ENCODE measurements around the gene TGOLN2.
"Not testable (repeated sequence)": the region's sequence is repeated elsewhere in the genome, so short reads cannot be mapped to it uniquely, and the experiment has no call there.

TGOLN2 gene

DNA sequence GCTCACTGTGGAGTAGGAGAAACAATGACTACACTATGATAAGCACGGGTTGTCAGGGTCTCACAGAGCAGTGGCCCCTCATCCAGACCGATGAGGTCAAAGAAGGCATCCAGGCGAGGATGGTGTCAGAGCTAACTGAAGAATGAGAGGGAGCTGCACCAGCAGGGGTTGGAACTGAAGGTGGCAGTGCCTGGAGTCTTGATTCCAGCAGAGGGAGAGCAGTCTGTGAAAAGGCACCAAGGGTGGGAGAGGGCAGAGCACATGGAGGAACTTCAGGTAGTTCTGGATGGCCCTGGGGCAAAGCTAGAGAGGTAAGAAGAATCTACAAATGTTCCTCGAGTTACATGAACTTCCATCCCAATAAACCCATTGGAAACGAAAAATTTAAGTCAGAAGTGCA is 39.4 kb upstream of the TGOLN2 start:
- H3K4me3 ChIP-seq (ENCODE audit: low read depth, low read length): no peak overlapping the region
- TF ChIP-seq, protein P1, sequence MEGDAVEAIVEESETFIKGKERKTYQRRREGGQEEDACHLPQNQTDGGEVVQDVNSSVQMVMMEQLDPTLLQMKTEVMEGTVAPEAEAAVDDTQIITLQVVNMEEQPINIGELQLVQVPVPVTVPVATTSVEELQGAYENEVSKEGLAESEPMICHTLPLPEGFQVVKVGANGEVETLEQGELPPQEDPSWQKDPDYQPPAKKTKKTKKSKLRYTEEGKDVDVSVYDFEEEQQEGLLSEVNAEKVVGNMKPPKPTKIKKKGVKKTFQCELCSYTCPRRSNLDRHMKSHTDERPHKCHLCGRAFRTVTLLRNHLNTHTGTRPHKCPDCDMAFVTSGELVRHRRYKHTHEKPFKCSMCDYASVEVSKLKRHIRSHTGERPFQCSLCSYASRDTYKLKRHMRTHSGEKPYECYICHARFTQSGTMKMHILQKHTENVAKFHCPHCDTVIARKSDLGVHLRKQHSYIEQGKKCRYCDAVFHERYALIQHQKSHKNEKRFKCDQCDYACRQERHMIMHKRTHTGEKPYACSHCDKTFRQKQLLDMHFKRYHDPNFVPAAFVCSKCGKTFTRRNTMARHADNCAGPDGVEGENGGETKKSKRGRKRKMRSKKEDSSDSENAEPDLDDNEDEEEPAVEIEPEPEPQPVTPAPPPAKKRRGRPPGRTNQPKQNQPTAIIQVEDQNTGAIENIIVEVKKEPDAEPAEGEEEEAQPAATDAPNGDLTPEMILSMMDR (IDR thresholded peaks at IDR 0.05; ENCODE audit: borderline replicate concordance, insufficient read depth, low read depth, low read length): no peak

DNA sequence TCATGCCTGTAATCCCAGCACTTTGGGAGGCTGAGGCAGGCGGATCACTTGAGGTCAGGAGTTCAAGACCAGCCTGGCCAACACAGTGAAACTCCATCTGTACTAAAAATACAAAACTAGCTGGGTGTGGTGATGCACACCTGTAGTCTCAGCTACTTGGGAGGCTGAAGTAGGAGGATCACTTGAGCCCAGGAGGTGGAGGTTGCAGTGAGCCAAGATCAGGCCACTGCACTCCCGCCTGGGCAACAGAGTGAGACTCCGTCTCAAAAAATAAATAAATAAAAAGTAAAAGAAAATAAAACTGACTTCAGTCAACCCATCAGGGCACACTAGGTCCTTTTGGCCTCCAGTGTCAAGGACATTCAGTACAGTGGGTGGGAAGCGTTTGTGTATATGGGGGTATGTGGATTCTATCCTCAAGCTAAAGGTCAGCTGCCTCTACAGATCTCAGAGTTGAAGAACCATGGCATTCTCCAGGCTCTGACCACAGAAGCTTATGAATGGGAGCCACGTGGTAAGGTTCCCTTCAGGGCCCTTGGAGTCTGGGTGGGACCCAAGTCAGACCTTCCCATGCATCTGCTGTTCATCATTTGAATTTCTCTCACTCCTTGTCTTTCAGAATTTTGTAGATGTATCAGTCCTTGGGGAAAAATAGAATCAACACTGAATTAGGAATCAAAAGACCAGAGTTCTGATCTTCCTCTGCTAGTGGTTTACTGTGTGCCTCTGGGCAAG is 35.0 kb upstream of the TGOLN2 start:
- not testable (repeated sequence) for H3K4me3 ChIP-seq (ENCODE audit: low read depth, low read length)

DNA sequence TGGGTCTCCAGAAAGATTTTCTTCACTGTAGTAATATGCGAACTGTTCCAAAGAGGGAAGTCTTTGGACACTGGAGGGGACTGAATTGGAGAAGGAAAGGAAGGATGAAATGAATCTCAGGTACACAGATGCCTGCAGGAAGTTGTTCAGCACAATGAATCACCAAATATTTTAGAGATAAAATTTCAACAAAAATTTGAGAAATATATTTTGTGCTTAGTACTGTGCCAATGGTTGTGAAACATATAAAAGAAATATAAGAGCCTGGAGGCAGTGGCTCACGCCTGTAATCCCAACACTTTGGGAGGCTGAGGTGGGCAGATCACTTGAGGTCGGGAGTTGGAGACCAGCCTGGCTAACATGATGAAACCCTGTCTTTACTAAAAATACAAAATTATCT is 29.9 kb upstream of the TGOLN2 start:
- TF ChIP-seq, protein P1 (IDR thresholded peaks at IDR 0.05; ENCODE audit: borderline replicate concordance, insufficient read depth, low read depth, low read length): no peak
- H3K4me3 ChIP-seq (ENCODE audit: low read depth, low read length): no peak overlapping the region

DNA sequence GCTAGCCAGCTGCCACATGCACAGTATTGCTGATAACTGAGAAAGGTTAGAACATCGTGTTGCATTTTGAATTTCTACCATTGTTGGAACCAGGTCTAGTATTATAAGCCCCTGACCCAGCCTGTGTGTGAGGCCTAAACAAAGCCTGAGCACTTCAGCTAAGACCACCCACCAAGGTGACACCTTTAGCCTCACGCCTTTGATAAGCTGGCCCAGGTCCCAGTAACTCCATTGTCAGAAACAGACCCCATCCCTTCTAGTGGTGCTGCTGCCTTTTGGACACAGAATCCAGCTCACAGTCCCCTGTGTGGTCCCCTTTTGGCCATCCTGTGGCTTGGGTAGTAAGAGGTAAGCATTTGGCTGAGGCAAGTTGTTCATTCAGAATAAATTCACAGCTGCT is 28.4 kb upstream of the TGOLN2 start:
- TF ChIP-seq, protein P1 (IDR thresholded peaks at IDR 0.05; ENCODE audit: borderline replicate concordance, insufficient read depth, low read depth, low read length): no peak
- no peak overlapping the region for H3K4me3 ChIP-seq (ENCODE audit: low read depth, low read length)

DNA sequence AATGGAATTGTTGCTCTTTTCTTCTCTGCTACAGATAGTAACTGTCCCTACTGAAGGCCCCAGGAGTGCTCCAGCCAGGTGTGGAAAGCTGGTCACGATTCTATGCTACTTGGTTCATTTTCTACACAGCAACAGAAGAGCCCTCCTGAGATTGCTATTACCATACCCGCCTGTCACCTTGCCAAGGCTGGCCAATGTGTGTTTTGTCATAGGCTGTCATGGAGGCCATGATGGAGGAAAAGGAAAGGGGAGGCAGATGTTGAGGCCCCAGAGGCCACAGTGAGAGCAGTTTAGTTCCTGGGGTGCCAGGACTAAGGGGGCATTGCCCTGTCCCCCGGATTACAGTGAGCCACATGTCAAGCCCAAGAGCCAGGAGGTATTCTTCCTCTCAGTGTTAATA is 27.7 kb upstream of the TGOLN2 start:
- H3K4me3 ChIP-seq (ENCODE audit: low read depth, low read length): peak overlapping the region; percentile 68
- TF ChIP-seq, protein P1 (IDR thresholded peaks at IDR 0.05; ENCODE audit: borderline replicate concordance, insufficient read depth, low read depth, low read length): no peak

DNA sequence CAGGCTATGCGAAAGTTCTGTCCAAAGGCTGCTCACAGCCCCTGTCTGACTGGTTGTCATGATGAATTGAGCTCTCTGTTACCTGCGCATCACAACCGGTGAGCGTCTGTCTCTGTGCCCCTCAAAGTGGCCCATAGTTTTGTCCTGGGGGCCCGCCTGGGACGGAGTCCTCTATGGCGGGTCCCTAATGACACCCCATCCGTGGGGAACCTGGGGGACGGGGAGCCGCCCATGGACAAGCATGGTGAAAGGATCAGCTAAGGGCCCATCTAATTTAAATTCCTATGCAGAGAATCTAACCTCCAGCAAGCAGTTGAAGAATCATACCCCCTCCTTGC is 27.3 kb upstream of the TGOLN2 start:
- TF ChIP-seq, protein P1 (IDR thresholded peaks at IDR 0.05; ENCODE audit: borderline replicate concordance, insufficient read depth, low read depth, low read length): no peak
- H3K4me3 ChIP-seq (ENCODE audit: low read depth, low read length): peak overlapping the region; percentile 68

DNA sequence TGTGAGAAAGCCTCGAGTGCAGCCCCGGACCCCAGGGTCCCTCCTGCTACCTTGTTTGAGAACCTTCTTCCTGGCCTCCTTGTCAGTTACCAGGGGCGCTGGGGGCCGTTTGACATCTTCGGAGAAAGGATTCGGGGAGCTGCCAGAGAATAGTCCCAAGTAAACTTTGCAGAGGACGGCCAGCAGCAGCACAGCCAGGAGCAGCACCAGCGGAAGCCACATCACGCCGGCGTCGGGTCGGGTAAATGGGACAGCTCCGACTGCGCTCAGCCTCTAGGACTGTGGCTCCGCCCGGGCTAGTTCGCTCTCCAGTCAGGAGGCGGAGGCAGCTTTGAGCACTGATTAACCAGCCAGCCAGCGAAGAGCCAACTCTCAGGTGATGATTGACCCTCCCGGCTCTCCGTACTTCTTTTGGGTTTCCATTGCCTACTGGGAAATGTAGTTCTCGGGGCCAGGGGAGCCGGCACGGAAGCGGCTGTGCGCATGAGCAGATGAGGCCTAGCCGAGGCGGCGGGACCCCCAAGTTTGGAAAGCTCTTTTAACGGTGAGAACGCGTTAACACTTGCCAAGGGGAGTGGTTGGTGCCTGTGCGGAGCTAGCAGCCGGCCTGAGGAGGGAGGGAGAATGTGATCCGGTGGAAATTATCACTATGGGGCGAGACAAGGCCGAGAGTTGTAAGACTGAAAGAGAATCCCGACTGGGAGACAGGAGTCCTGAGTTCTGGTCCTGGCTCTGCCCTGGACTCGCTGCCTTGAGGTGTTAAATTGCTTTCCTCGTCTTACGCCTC is 26.7 kb upstream of the TGOLN2 start, which contains the start of the genes ELMOD3 and RETSAT:
ELMOD3 (plus strand) TSS at position 484 of the 787 bp plus-strand sequence. CDS start 2,430 bp downstream, outside the sequence.
RETSAT (minus strand) TSS at position 243 of the 787 bp plus-strand sequence; CDS start at position 222, 21 bp downstream.
- TF ChIP-seq, protein P1 (IDR thresholded peaks at IDR 0.05; ENCODE audit: borderline replicate concordance, insufficient read depth, low read depth, low read length): no peak
- H3K4me3 ChIP-seq (ENCODE audit: low read depth, low read length): peak within 1 kb of the TSS; percentile 68
